ENCODE data around the gene TIMP4. TPM values are rescaled to one million over a fixed set of nuclear protein-coding genes. Genes with fewer than 3 reads are reported as not detected.

TIMP4 gene
- polyA plus RNA-seq, 4 donors = 0.98 to 1.1 (median 1.1) TPM

GRCh38 chr3:12107071-12107713 lies 51.5 kb downstream of the TIMP4 start:
- no peak for DNase-seq (ENCODE audit: low read depth in 4 of 4, low spot score in 3 of 4)

Other genes with a start within 250 kb of the TIMP4 start
- gene SYN2, start 154.5 kb downstream of the TIMP4 start, polyA plus RNA-seq (ENCODE audit: insufficient read length in 4 of 4) = 1 to 10 TPM in 3 of 4 donors, under 1 TPM in 1; 0.69 to 1.6 (median 1.4) TPM
- gene PPARG, start 130.2 kb upstream of the TIMP4 start, polyA plus RNA-seq (ENCODE audit: insufficient read length in 4 of 4) = 10 to 100 TPM; 24.6 to 37.3 (median 27.9) TPM

Measured in right renal pelvis (tissue), 4 donors.